ENCODE results near the gene KIF1C. TPM values are rescaled to one million over a fixed set of nuclear protein-coding genes. Genes with fewer than 3 reads are reported as not detected.

KIF1C gene
- total RNA-seq, 1 experiment from 2014 or later = 95.9 TPM

DNA sequence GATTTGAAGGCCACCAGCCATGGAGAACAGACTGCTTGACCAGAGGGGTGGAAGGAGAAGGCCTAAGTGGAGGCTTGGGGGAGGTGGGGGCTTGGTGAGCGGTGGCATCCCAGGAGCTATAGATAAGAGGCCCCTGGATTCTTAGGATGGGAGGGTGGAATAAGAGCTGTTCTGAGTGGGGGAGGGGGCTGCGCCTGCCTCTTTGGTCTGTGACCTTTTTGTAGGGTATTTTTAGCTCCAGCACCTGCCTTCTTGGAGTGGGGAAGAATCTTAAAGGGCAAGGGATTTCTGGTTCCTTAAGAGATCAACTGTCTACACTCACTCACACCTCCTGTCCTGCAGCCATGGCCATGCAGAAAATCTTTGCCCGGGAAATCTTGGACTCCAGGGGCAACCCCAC is 46.3 kb upstream of the KIF1C start:
- no peak for TF ChIP-seq EZH2 (IDR thresholded peaks at IDR 0.05; ENCODE audit: borderline replicate concordance, low read depth, low read length, poor library complexity, severe bottlenecking)
- TF ChIP-seq, protein P1, sequence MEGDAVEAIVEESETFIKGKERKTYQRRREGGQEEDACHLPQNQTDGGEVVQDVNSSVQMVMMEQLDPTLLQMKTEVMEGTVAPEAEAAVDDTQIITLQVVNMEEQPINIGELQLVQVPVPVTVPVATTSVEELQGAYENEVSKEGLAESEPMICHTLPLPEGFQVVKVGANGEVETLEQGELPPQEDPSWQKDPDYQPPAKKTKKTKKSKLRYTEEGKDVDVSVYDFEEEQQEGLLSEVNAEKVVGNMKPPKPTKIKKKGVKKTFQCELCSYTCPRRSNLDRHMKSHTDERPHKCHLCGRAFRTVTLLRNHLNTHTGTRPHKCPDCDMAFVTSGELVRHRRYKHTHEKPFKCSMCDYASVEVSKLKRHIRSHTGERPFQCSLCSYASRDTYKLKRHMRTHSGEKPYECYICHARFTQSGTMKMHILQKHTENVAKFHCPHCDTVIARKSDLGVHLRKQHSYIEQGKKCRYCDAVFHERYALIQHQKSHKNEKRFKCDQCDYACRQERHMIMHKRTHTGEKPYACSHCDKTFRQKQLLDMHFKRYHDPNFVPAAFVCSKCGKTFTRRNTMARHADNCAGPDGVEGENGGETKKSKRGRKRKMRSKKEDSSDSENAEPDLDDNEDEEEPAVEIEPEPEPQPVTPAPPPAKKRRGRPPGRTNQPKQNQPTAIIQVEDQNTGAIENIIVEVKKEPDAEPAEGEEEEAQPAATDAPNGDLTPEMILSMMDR (conservative IDR thresholded peaks at IDR 0.05; ENCODE audit: low read depth, low read length) = no peak
- H3K4me3 ChIP-seq (ENCODE audit: low read depth, low read length, poor library complexity, severe bottlenecking) = no peak overlapping the region
- DNase-seq (ENCODE audit: low spot score) = no peak
- peaks cover 13% of the 10 kb centered on the region for H3K4me1 ChIP-seq (ENCODE audit: insufficient read depth, low read length, poor library complexity, severe bottlenecking)
- no peak overlapping the region for H3K27ac ChIP-seq (ENCODE audit: low read depth, low read length, poor library complexity, severe bottlenecking)
- intact Hi-C loops (cut with micrococcal nuclease; ENCODE audit: unreplicated experiment) = no loop called here
- H3K36me3 ChIP-seq (ENCODE audit: insufficient read depth, low read length, poor library complexity, severe bottlenecking) = peaks cover 6% of the 10 kb centered on the region
- no peaks in the 10 kb centered on the region for H3K9me3 ChIP-seq (ENCODE audit: low read depth, low read length, poor library complexity, severe bottlenecking)
- POLR2A ChIA-PET (ENCODE audit: low non-redundant PET) = interaction anchor here (0.6 kb wide), 1 partner anchor 16 kb away, joined by 3 read pairs; the partner anchor contains the start of gene SPAG7
- CTCF ChIA-PET = no interaction called here
- no TSS peak for BruUV-seq (replicated peaks)
- H3K27me3 ChIP-seq (replicated peaks; ENCODE audit: insufficient read depth, low read depth, low read length, poor library complexity) = no peaks in the 10 kb centered on the region

DNA sequence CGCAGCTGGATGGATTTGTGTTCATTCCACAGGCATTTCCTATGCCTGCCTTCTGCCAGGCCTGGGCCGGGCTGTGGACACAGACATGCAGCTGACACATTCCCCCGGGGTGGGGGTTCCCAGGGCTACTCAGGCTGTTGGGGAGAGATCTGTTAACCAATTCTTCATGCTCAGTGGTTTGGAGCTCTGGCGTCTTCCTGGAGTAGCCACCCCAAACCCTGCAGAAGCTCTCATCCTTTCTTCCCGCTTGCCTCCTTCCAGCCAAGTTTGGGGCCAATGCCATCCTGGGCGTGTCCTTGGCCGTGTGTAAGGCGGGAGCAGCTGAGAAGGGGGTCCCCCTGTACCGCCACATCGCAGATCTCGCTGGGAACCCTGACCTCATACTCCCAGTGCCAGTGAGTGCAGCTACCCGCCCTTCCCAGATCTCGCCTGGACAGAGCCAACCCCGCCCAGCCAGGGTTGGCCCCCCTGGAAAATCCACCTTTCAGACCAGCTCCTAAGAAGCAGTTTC is 44.2 kb upstream of the KIF1C start:
- CTCF ChIA-PET = no interaction called here
- DNase-seq (ENCODE audit: low spot score) = no peak
- Histone ChIP-seq H3K9me3 (ENCODE audit: low read depth, low read length, poor library complexity, severe bottlenecking) (no peaks in the 10 kb centered on the region), H3K36me3 (ENCODE audit: insufficient read depth, low read length, poor library complexity, severe bottlenecking) (no peaks in the 10 kb centered on the region), H3K4me1 (ENCODE audit: insufficient read depth, low read length, poor library complexity, severe bottlenecking) (peaks cover 9% of the 10 kb centered on the region), H3K27ac (ENCODE audit: low read depth, low read length, poor library complexity, severe bottlenecking) (no peak overlapping the region), H3K4me3 (ENCODE audit: low read depth, low read length, poor library complexity, severe bottlenecking) (no peak overlapping the region), H3K27me3 (replicated peaks; ENCODE audit: insufficient read depth, low read depth, low read length, poor library complexity) (no peaks in the 10 kb centered on the region)
- POLR2A ChIA-PET (ENCODE audit: low non-redundant PET) = no interaction called here
- TF ChIP-seq EZH2 (IDR thresholded peaks at IDR 0.05; ENCODE audit: borderline replicate concordance, low read depth, low read length, poor library complexity, severe bottlenecking) = no peak
- TF ChIP-seq, protein P1 (conservative IDR thresholded peaks at IDR 0.05; ENCODE audit: low read depth, low read length) = no peak
- intact Hi-C loops (cut with micrococcal nuclease; ENCODE audit: unreplicated experiment) = no loop called here
- no TSS peak for BruUV-seq (replicated peaks)

DNA sequence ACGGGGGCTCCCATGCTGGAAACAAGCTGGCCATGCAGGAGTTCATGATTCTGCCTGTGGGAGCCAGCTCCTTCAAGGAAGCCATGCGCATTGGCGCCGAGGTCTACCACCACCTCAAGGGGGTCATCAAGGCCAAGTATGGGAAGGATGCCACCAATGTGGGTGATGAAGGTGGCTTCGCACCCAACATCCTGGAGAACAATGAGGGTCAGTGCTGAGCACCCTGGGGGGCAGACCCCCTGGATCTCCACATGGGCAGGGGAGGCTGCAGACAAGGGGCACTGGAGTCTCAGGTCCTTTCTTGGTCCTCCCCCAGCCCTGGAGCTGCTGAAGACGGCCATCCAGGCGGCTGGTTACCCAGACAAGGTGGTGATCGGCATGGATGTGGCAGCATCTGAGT is 42.7 kb upstream of the KIF1C start:
- Histone ChIP-seq H3K9me3 (ENCODE audit: low read depth, low read length, poor library complexity, severe bottlenecking) (no peaks in the 10 kb centered on the region), H3K27me3 (replicated peaks; ENCODE audit: insufficient read depth, low read depth, low read length, poor library complexity) (no peaks in the 10 kb centered on the region), H3K4me3 (ENCODE audit: low read depth, low read length, poor library complexity, severe bottlenecking) (no peak overlapping the region), H3K4me1 (ENCODE audit: insufficient read depth, low read length, poor library complexity, severe bottlenecking) (peaks cover 9% of the 10 kb centered on the region), H3K27ac (ENCODE audit: low read depth, low read length, poor library complexity, severe bottlenecking) (no peak overlapping the region), H3K36me3 (ENCODE audit: insufficient read depth, low read length, poor library complexity, severe bottlenecking) (peaks cover 6% of the 10 kb centered on the region)
- DNase-seq (ENCODE audit: low spot score) = no peak
- BruUV-seq (replicated peaks) = no TSS peak
- ChIA-PET POLR2A (ENCODE audit: low non-redundant PET) (no interaction called here), CTCF (no interaction called here)
- intact Hi-C loops (cut with micrococcal nuclease; ENCODE audit: unreplicated experiment) = no loop called here
- TF ChIP-seq EZH2 (IDR thresholded peaks at IDR 0.05; ENCODE audit: borderline replicate concordance, low read depth, low read length, poor library complexity, severe bottlenecking) = no peak
- TF ChIP-seq, protein P1 (conservative IDR thresholded peaks at IDR 0.05; ENCODE audit: low read depth, low read length) = no peak
